ENCODE measurements around the gene UNK. TPM values are rescaled to one million over a fixed set of nuclear protein-coding genes. Genes with fewer than 3 reads are reported as not detected.

The UNK gene
- total and polyA plus RNA-seq, 4 donors: 4.0 to 16.4 (median 8.9) TPM

GRCh38 chr17:75793460-75793859 is 8.9 kb downstream of the UNK start:
- Histone ChIP-seq H3K27ac (ENCODE audit: low read depth in 1 of 2, low read length in 2 of 2) (no peak overlapping the region), H3K36me3 (ENCODE audit: control insufficient read depth in 4 of 4, insufficient read depth in 3 of 4, low read depth in 1 of 4, low read length in 3 of 4) (peaks cover 0 to 16% (median 10%) of the 10 kb centered on the region in 4 donors), H3K9ac (ENCODE audit: low read depth in 1 of 2, low read length in 2 of 2) (no peak overlapping the region), H3K27me3 (ENCODE audit: control insufficient read depth in 4 of 4, insufficient read depth in 4 of 4, low read length in 3 of 4) (no peaks in the 10 kb centered on the region), H3K9me3 (ENCODE audit: control insufficient read depth in 4 of 4, low read length in 3 of 4) (no peaks in the 10 kb centered on the region), H3K4me3 (ENCODE audit: low read depth in 1 of 3, low read length in 3 of 3) (no peak overlapping the region), H3K4me1 (ENCODE audit: control insufficient read depth in 4 of 4, insufficient read depth in 4 of 4, low read length in 3 of 4) (no peaks in the 10 kb centered on the region)
- WGBS: 83% methylated on average over 1 of the region's 1 CpG
- TF ChIP-seq SP1 (IDR thresholded peaks at IDR 0.05) (no peak), HNF4G (IDR thresholded peaks at IDR 0.05) (no peak), GABPA (IDR thresholded peaks at IDR 0.05 in 1 of 2, conservative IDR thresholded peaks at IDR 0.05 in 1 of 2) (no peak), NR2F2 (IDR thresholded peaks at IDR 0.05) (no peak)
- DNase-seq (ENCODE audit: low spot score): no peak

- TF ChIP-seq TAF1 (conservative IDR thresholded peaks at IDR 0.05): no peak
- TF ChIP-seq SP1 (IDR thresholded peaks at IDR 0.05): no peak
- no peak for TF ChIP-seq MAX (IDR thresholded peaks at IDR 0.05)
- no peak for TF ChIP-seq RXRA (IDR thresholded peaks at IDR 0.05)
- no peak for TF ChIP-seq HNF4A (conservative IDR thresholded peaks at IDR 0.05)
- no peak for TF ChIP-seq GABPA (IDR thresholded peaks at IDR 0.05 in 1 of 2, conservative IDR thresholded peaks at IDR 0.05 in 1 of 2)
- no peak for TF ChIP-seq EGR1 (IDR thresholded peaks at IDR 0.05; ENCODE audit: low read depth in 2 of 2)
- TF ChIP-seq RAD21 (IDR thresholded peaks at IDR 0.05): no peak
- TF ChIP-seq FOXA1 (IDR thresholded peaks at IDR 0.05): no peak
- no peak for TF ChIP-seq HNF4G (IDR thresholded peaks at IDR 0.05)
- no peak for TF ChIP-seq CTCF (IDR thresholded peaks at IDR 0.05; ENCODE audit: low read depth, low read length, missing input control)
- no peak for TF ChIP-seq JUND (IDR thresholded peaks at IDR 0.05)
- TF ChIP-seq REST (IDR thresholded peaks at IDR 0.05): no peak
- no peak for TF ChIP-seq NR2F2 (IDR thresholded peaks at IDR 0.05)
- no peak for TF ChIP-seq ZBTB33 (IDR thresholded peaks at IDR 0.05)
- TF ChIP-seq YY1 (IDR thresholded peaks at IDR 0.05): no peak
- no peak for TF ChIP-seq ATF3 (IDR thresholded peaks at IDR 0.05)
- no peak for TF ChIP-seq FOXA2 (IDR thresholded peaks at IDR 0.05)
- no peaks in the 10 kb centered on the region for H3K9me3 ChIP-seq (ENCODE audit: control insufficient read depth in 4 of 4, low read length in 3 of 4)
- H3K4me1 ChIP-seq (ENCODE audit: control insufficient read depth in 4 of 4, insufficient read depth in 4 of 4, low read length in 3 of 4): no peaks in the 10 kb centered on the region
- no peaks in the 10 kb centered on the region for H3K27me3 ChIP-seq (ENCODE audit: control insufficient read depth in 4 of 4, insufficient read depth in 4 of 4, low read length in 3 of 4)
- WGBS: 91% methylated on average over 8 of the region's 8 CpGs
- H3K36me3 ChIP-seq (ENCODE audit: control insufficient read depth in 4 of 4, insufficient read depth in 3 of 4, low read depth in 1 of 4, low read length in 3 of 4): peaks cover 2 to 23% (median 19%) of the 10 kb centered on the region in 4 donors
- no peak overlapping the region for H3K27ac ChIP-seq (ENCODE audit: low read depth in 1 of 2, low read length in 2 of 2)
- no peak overlapping the region for H3K4me3 ChIP-seq (ENCODE audit: low read depth in 1 of 3, low read length in 3 of 3)
- H3K9ac ChIP-seq (ENCODE audit: low read depth in 1 of 2, low read length in 2 of 2): no peak overlapping the region
- DNase-seq (ENCODE audit: low spot score): no peak
Measured at GRCh38 chr17:75795820-75796607, 11.4 kb downstream of the UNK start.
